Kidney epithelial cell (primary cell): Measurements from ENCODE around the gene SHCBP1L. TPM values are rescaled to one million over a fixed set of nuclear protein-coding genes. Genes with fewer than 3 reads are reported as not detected.

Source experiments
- DNase-seq: peaks from one replicate; pipeline ENCODE4 v3.0.0-alpha.2; 2010; ENCODE audit warnings: low read depth
- H3K27me3 ChIP-seq: 2 replicates; pipeline ENCODE4 v1.6.0; 2011; ENCODE audit warnings: low read length; ENCODE audit not compliant: control insufficient read depth, insufficient read depth
- H3K36me3 ChIP-seq: 2 replicates; pipeline ENCODE4 v1.5.1; 2011; ENCODE audit warnings: low read length; ENCODE audit not compliant: control insufficient read depth, insufficient read depth
- H3K4me3 ChIP-seq: 2 replicates; pipeline ENCODE4 v1.5.1; 2011; ENCODE audit warnings: low read depth, mild to moderate bottlenecking, control low read depth, low read length
- total RNA-seq: library from RNA; depleted of rRNA; stranded (reverse); fragments of >200 nt; gene quantifications from 2 replicates; pipeline ENCODE4 v1.2.3, GENCODE V29; 2015
- TF ChIP-seq, protein P1 (sequence below): IDR thresholded peaks from 2 replicates; pipeline ENCODE4 v1.5.1; 2011; ENCODE audit warnings: mild to moderate bottlenecking, moderate library complexity, low read length, control low read depth, inconsistent platforms; ENCODE audit not compliant: insufficient read depth, poor library complexity, severe bottlenecking

Gene SHCBP1L
- total RNA-seq, 1 donor from 2014 or later, result 0.17 TPM

DNA sequence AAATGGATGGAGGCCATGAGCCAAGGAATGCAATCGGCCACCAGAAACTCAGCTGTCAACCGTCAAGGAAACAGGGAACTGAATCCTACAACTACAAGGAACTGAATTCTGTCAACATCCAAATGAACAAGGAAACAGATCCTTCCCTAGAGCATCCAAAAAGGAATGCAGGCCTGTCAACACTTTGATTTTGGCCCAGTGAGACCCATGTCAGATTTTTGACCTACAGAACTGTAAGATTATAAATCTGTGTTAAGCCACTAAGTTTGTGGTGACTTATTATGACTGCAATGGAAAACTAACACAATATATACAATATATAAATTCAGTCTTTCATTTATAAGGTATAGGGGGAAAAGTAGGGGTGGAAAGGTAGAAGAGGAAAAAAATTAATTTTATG lies 55.3 kb downstream of the SHCBP1L start:
- Histone ChIP-seq H3K36me3 (no peaks in the 10 kb centered on the region), H3K27me3 (no peaks in the 10 kb centered on the region), H3K4me3 (no peak overlapping the region)
- DNase-seq, result no peak
- TF ChIP-seq, protein P1, sequence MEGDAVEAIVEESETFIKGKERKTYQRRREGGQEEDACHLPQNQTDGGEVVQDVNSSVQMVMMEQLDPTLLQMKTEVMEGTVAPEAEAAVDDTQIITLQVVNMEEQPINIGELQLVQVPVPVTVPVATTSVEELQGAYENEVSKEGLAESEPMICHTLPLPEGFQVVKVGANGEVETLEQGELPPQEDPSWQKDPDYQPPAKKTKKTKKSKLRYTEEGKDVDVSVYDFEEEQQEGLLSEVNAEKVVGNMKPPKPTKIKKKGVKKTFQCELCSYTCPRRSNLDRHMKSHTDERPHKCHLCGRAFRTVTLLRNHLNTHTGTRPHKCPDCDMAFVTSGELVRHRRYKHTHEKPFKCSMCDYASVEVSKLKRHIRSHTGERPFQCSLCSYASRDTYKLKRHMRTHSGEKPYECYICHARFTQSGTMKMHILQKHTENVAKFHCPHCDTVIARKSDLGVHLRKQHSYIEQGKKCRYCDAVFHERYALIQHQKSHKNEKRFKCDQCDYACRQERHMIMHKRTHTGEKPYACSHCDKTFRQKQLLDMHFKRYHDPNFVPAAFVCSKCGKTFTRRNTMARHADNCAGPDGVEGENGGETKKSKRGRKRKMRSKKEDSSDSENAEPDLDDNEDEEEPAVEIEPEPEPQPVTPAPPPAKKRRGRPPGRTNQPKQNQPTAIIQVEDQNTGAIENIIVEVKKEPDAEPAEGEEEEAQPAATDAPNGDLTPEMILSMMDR, result no peak

DNA sequence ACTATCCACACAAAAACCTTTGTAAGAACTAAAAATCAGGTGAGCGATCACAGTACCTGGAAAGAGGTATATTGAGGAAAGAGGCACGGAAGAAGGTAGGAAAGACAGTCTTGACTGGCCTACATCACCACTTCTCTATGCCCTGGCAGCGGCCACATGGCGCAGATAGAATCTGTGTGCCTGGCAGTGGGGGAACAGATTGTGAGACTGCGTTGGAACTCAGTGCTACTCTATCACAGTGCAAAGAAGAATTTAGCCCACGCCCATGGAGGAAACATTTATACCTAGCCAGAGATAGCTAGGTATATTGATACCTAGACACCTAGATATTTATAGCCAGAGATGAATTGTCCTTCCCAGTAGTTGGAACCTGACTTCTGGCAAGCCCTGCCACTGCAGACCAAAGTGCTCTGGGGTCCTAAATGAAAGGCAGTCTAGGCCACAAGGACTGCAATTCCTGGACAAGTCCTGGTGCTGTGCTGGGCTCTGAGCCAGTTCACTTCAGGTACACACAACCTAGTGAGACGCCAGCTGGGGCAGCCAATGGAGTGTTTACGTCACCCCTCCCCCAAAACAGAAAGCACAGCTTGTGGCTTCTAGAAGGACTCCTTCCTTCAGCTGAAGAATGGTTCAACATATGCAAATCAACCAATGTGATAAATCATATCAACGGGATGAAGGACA lies 61.9 kb downstream of the SHCBP1L start:
- Histone ChIP-seq H3K27me3 (no peaks in the 10 kb centered on the region), H3K4me3 (no peak overlapping the region), H3K36me3 (peaks cover 2% of the 10 kb centered on the region)
- no peak for DNase-seq
- TF ChIP-seq, protein P1, result no peak

DNA sequence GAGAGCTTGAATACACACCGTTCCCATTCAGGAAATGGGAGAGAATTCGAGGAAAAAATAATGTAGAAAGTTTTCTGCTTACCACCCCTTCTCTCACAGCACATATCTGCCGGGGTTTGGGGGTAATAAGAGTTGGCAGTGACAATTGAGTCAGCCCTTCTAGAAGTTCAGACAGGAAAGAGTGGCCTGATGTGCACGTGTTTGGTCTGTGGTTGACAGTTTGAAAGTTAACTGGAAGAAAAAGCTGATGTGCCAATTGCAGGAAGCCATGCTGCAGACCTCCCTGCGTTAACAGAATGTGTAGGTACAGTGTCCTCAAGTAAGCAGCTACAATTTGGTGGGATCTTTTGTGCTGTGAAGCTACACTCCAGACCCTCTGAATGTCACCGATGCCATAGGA lies 63.0 kb downstream of the SHCBP1L start:
- Histone ChIP-seq H3K27me3 (no peaks in the 10 kb centered on the region), H3K4me3 (no peak overlapping the region), H3K36me3 (peaks cover 2% of the 10 kb centered on the region)
- DNase-seq, result no peak
- TF ChIP-seq, protein P1, result no peak

DNA sequence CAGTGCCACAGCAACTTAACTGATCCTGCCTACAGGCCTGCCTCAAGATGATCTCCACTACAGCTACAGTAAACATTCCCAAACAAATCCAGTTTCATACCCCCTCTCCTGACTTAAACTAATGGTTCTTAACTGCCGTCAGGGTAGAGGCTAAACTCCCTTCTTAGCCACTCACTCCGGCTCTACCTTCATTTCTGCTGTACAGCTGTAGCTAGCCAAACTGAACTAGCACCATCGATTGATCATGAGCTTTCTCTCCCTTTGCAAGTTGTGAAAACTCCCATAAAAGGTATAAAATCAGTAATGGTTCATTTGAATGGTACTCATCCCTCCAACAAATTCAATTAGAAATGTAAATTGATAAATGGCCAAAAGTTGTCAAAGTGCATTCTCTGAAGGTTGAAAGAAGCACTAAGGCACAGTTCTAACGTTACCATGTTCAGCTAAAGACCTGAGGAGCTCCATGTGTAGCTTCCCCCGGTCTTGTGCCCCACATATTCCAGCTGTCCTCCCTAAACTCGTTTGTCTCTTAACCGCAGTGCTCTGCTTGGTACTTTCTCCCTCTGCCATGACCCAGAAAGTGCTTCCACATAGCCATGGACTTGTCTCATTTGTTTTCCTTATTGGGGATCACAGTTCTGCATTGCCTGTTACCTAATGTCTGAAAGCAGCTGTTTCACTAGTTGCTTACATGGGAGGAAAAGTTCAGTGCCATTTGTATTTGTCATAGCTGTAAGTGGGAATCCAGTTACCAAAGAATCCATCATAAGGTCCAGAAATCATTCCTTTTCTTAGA lies 64.0 kb downstream of the SHCBP1L start:
- Histone ChIP-seq H3K36me3 (peaks cover 2% of the 10 kb centered on the region), H3K27me3 (no peaks in the 10 kb centered on the region), H3K4me3 (no peak overlapping the region)
- TF ChIP-seq, protein P1, result no peak
- DNase-seq, result no peak

DNA sequence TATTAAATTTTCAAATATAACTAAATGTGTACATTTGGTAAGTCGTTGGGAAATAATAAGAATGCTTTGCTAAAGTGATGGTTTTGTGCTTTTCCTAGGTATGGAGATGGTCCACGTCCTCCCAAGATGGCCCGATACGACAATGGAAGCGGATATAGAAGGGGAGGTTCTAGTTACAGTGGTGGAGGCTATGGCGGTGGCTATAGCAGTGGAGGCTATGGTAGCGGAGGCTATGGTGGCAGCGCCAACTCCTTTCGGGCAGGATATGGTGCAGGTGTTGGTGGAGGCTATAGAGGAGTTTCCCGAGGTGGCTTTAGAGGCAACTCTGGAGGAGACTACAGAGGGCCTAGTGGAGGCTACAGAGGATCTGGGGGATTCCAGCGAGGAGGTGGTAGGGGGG lies 66.0 kb downstream of the SHCBP1L start:
- no peak overlapping the region for H3K4me3 ChIP-seq
- H3K27me3 ChIP-seq, result no peaks in the 10 kb centered on the region
- no peak for DNase-seq
- TF ChIP-seq, protein P1, result no peak
- peaks cover 2% of the 10 kb centered on the region for H3K36me3 ChIP-seq
